HG03354 (cell line): ENCODE data around the gene RAD17.
"Not testable (repeated sequence)": the region's sequence is repeated elsewhere in the genome, so short reads cannot be mapped to it uniquely, and the experiment has no call there.

Experiments used
- ATAC-seq: cut with Tn5 transposase; IDR thresholded peaks from one replicate; pipeline ENCODE4 v1.9.1; 2021; ENCODE audit warnings: mild to moderate bottlenecking; ENCODE audit not compliant: unreplicated experiment, poor library complexity, severe bottlenecking

Gene RAD17

DNA sequence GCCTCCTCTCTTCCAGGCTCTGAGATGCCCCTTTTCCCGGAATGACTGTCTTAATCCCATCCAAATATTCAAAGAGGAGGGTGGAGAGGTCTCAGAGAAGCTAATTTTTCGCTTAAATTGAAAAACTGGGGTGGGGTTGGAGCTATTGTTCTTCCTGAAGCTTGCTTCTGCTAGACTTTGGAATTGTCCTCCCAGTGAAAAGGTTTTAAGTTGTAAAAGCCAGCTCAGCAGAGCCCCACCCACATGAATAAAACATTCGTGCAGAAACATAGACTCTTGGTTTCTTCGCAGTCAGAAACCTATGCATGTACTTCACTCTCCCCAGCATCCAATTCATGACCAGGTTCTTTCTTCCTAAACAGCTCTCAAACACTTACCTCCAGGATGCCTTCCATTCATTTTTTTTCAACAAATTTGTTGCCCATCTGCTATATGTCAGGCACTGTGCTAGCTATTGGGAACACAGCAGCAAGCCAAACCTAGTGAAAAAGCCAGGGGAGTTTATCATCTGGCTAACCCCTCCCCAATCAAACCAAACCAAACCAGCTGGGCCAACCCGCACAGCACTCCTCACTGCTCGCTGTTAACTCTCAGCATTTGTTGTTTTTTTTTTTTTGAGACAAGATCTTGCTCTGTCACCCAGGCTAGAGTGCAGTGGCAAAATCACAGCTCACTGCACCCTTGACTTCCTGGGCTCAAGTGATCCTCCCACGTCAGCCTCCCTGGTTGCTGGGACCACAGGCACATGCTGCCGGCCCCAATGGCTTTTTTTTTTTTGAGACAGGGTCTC is 85.0 kb downstream of the RAD17 start:
- ATAC-seq: no peak

DNA sequence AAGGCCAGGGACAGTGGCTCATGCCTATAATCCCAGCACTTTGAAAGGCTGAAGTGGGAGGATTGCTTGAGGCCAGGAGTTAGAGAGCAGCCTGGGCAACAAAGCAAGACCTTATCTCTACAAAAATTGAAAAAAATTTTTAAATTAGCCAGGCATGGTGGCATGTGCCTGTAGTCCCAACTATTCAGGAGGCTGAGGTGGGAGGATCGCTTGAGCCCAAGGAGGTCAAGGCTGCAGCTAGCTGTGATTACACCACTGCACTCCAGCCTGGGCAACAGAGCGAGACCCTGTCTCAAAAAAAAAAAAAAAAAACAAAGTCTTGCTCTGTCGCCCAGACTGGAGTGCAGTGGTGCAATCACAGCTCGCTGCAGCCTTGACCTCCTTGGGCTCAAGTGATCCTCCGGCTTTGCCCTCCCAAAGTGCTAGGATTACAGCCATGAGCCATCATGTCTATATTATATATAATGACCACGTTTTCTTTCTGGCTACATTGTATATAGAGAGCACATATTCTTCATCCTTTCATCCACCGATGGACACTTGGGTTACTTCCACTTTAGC is 85.9 kb downstream of the RAD17 start:
- not testable (repeated sequence) for ATAC-seq

DNA sequence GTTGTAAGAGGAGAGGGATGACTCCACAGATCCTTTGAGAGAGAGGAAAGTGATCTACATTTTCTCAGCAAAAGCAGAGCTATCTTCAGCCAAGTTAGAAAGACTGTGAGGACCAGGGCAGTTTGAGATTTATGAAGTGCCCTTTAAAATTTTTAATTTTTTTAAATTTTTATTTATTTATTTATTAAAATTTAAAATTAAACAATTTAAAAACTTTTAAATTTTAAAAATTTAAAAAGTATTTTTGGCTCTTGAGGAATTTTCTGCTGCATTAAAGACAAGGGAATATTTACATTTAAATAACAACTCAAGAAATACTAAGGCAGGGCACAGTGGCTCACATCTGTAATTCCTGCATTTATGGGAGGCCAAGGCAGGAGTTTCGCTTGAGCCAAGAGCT is 92.6 kb downstream of the RAD17 start:
- no peak for ATAC-seq
